ENCODE results near the gene TGIF1.
A peak's percentile ranks its signal among the peaks of the same experiment; 100 is the strongest.

TGIF1 gene

DNA sequence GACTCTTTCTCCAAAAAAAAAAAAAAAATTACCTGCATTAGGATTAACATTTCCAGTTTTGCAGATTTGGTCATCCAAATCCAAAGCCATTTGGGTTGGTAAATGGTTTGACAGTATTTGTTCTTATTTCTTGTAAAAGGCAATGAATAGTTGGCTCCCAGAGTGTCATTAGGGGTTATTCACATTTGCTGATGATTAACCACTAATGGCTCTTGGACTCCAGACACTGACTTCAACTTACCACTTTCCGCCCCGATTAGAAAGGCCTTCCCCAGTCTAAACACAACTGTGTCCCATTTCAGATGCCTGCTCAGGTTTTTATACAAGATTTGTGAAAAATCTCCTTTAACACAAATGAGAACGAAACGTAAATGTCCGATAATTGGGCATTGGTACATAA, 9.6 kb upstream of the TGIF1 start:
- H3K9me3 ChIP-seq (ENCODE audit: control insufficient read depth, low read depth, low read length) = no peaks in the 10 kb centered on the region
- H3K9ac ChIP-seq (ENCODE audit: low read length) = no peak overlapping the region
- peaks cover 27% of the 10 kb centered on the region for H3K4me1 ChIP-seq (ENCODE audit: control insufficient read depth, low read depth, low read length)
- H3K27ac ChIP-seq (ENCODE audit: low read length) = no peak overlapping the region
- H3K4me3 ChIP-seq (ENCODE audit: low read length) = no peak overlapping the region
- H3K27me3 ChIP-seq (ENCODE audit: control insufficient read depth, insufficient read depth, low read length) = no peaks in the 10 kb centered on the region
- H3K36me3 ChIP-seq (ENCODE audit: control insufficient read depth, low read depth, low read length) = no peaks in the 10 kb centered on the region

DNA sequence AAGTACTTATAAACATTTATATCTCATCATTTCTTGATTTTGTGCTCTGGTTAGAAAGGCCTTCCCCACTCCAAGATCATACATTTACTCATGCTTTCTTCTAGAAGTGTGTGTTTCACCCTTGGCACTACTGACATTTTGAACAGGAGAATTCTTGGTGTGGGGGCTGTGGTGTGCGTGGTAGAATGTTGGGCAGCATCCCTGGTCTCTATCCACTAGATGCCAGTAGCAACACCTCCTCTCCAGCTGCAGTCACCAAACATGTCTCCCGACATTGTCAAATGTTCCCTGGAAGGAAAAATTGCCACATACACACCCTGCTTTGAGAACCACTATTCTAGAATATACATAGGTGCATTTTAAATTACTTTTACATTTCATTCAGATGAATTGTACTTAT, 8.7 kb upstream of the TGIF1 start:
- H3K9me3 ChIP-seq (ENCODE audit: control insufficient read depth, low read depth, low read length) = no peaks in the 10 kb centered on the region
- no peaks in the 10 kb centered on the region for H3K27me3 ChIP-seq (ENCODE audit: control insufficient read depth, insufficient read depth, low read length)
- H3K4me1 ChIP-seq (ENCODE audit: control insufficient read depth, low read depth, low read length) = peaks cover 33% of the 10 kb centered on the region
- no peak overlapping the region for H3K27ac ChIP-seq (ENCODE audit: low read length)
- no peak overlapping the region for H3K9ac ChIP-seq (ENCODE audit: low read length)
- H3K4me3 ChIP-seq (ENCODE audit: low read length) = peak overlapping the region; percentile 27
- no peaks in the 10 kb centered on the region for H3K36me3 ChIP-seq (ENCODE audit: control insufficient read depth, low read depth, low read length)

DNA sequence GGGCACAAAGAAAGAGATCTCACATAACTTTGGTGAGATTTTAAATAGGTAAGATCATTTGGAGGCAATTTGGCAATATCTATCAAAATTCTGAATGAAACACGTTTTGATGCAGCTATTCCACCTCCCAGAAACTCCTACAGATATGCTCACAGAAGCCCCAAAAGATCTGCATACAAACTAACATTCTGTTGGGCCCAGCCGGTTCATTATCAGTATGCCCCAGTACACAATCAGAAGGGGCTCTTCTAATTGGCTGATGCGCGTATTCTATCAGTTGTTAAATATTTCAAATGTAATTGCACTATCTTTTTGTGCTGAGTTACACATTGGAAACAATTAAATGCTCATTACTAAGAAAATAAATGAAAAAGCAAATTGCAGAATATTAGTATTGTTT, 7.1 kb upstream of the TGIF1 start:
- Histone ChIP-seq H3K9ac (ENCODE audit: low read length) (no peak overlapping the region), H3K4me1 (ENCODE audit: control insufficient read depth, low read depth, low read length) (peaks cover 47% of the 10 kb centered on the region), H3K36me3 (ENCODE audit: control insufficient read depth, low read depth, low read length) (no peaks in the 10 kb centered on the region), H3K4me3 (ENCODE audit: low read length) (no peak overlapping the region), H3K27me3 (ENCODE audit: control insufficient read depth, insufficient read depth, low read length) (no peaks in the 10 kb centered on the region), H3K9me3 (ENCODE audit: control insufficient read depth, low read depth, low read length) (no peaks in the 10 kb centered on the region), H3K27ac (ENCODE audit: low read length) (no peak overlapping the region)

DNA sequence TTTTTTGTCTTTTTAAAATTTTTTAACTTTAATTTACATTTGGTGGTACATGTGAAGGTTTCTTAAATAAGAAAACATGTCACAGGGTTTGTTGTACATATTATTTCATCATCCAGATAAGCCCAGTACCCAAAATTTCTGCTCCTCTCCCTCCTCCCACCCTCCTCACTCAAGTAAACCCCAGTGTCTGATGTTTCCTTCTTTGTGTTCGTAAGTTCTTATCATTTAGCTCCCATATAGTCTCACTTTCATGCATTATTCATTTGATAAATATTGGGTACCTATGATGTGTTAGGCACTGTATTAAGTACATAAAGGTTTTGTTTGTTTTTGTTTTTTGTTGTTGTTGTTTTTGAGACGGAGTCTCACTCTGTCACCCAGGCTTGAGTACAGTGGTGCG, 5.7 kb upstream of the TGIF1 start:
- no peaks in the 10 kb centered on the region for H3K27me3 ChIP-seq (ENCODE audit: control insufficient read depth, insufficient read depth, low read length)
- no peak overlapping the region for H3K27ac ChIP-seq (ENCODE audit: low read length)
- H3K9ac ChIP-seq (ENCODE audit: low read length) = no peak overlapping the region
- H3K36me3 ChIP-seq (ENCODE audit: control insufficient read depth, low read depth, low read length) = no peaks in the 10 kb centered on the region
- no peaks in the 10 kb centered on the region for H3K9me3 ChIP-seq (ENCODE audit: control insufficient read depth, low read depth, low read length)
- H3K4me1 ChIP-seq (ENCODE audit: control insufficient read depth, low read depth, low read length) = peaks cover 47% of the 10 kb centered on the region
- H3K4me3 ChIP-seq (ENCODE audit: low read length) = no peak overlapping the region

DNA sequence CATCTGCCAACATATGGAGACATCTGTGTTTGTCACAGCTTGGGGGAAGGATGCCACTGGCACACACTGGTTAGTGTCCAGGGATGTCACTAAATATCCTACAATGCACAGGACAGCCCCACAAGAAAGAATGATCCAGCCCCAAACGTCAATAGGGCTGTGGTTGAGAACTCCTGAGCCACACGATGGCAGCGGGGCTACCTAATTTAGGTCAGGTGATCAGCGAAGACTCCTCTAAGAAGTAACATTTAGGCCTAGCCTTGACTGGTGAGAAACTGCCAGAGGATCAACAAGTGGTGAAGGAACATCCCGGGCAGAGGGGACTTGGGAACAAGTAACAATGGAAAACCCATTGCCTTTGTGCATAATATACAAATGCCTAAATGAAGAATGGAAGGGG, 5.0 kb upstream of the TGIF1 start:
- no peaks in the 10 kb centered on the region for H3K9me3 ChIP-seq (ENCODE audit: control insufficient read depth, low read depth, low read length)
- H3K27me3 ChIP-seq (ENCODE audit: control insufficient read depth, insufficient read depth, low read length) = no peaks in the 10 kb centered on the region
- H3K4me1 ChIP-seq (ENCODE audit: control insufficient read depth, low read depth, low read length) = peaks cover 47% of the 10 kb centered on the region
- H3K27ac ChIP-seq (ENCODE audit: low read length) = no peak overlapping the region
- H3K4me3 ChIP-seq (ENCODE audit: low read length) = no peak overlapping the region
- H3K36me3 ChIP-seq (ENCODE audit: control insufficient read depth, low read depth, low read length) = no peaks in the 10 kb centered on the region
- H3K9ac ChIP-seq (ENCODE audit: low read length) = no peak overlapping the region

DNA sequence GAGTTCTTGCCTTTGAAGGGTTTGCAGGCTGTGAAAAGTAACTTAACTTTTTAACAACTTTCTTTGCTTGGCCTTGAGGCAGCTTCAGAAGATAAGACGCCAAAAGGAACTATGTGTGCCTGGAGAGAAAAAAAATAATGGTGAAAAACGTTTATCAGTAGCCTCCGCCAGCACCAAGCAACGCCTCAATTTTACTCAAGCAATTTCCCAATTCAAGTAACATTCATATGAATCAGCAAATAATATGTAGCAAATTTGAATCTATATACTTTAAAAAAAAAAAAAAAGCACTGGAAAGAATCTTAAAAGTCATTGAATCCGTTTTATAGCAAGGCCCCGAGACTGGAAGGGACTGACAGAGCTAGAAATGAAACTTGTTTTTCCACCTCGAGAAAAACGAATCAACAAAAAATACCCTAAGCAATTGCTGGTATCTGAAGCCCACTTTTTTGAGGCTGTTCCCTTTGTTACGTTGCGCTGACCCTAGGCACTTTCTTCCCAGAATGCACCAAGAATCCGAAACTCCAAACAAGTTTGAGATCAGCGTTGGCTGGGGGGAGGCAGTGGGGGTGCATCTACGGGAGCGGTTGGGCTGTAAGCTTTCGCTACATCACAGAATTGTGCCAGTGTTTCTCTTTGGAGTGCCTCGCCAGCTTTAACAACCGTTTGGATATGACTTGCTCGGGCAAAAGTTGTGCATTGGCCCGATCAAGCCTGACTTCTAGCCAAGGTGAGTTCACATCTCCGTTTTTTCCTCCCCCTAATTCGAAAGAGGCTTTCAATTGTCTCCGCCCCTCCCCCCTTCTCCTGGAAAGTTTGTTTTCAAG, 2.7 kb upstream of the TGIF1 start:
- Histone ChIP-seq H3K36me3 (ENCODE audit: control insufficient read depth, low read depth, low read length) (no peaks in the 10 kb centered on the region), H3K4me3 (ENCODE audit: low read length) (peak overlapping the region; percentile 72), H3K27me3 (ENCODE audit: control insufficient read depth, insufficient read depth, low read length) (no peaks in the 10 kb centered on the region), H3K27ac (ENCODE audit: low read length) (peak overlapping the region; percentile 98), H3K9ac (ENCODE audit: low read length) (peak overlapping the region; percentile 96), H3K9me3 (ENCODE audit: control insufficient read depth, low read depth, low read length) (no peaks in the 10 kb centered on the region), H3K4me1 (ENCODE audit: control insufficient read depth, low read depth, low read length) (peaks cover 29% of the 10 kb centered on the region)

DNA sequence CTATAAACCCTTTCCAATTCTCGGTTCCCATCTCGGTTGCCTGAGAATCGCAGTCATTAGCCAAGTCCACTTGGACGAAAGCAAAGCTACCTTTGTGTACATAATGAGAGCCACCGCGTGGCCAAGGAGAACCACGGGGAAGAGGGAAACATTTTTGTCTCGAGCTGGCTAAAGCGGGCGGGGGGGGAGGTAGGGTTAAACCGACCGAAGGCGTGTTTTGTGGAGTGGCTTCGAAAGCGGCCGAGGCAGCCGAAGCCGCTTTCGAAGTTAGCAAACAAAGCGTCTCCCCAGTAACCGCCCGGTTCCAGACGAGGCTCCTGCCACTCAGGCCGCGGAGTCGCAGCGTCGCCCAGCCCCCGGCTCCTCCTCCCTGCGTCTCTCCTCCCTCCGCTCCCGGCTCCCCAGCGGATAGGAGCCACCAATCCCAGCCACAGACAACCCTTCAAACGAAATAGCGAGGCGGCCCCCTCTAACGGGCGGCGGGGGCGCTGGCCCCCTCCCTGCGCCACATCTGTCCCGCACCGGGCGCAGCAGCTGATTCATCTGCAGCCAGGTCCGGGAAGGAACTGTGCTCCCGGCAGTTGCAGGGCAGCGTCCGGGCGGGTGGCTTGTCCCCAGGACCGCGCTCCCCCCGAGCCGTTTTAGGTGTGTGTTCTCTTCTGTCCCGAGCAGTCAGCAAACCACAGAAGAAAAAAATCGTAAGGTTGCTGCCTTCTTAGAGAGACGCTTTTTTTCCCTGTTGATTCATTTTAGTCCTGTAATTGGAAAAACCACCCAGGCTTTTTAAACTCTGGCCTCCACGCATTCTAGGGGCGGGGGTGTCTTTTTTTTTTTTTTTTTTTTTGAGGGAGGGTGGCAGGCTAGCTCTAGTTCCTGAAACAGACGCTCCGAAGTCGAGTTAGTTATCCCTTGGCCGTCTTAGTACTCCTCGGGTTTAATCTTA, 1.8 kb upstream of the TGIF1 start:
- Histone ChIP-seq H3K9me3 (ENCODE audit: control insufficient read depth, low read depth, low read length) (no peaks in the 10 kb centered on the region), H3K9ac (ENCODE audit: low read length) (peak overlapping the region; percentile 96), H3K4me1 (ENCODE audit: control insufficient read depth, low read depth, low read length) (peaks cover 25% of the 10 kb centered on the region), H3K4me3 (ENCODE audit: low read length) (peak overlapping the region; percentile 72), H3K27ac (ENCODE audit: low read length) (peak overlapping the region; percentile 98), H3K27me3 (ENCODE audit: control insufficient read depth, insufficient read depth, low read length) (no peaks in the 10 kb centered on the region), H3K36me3 (ENCODE audit: control insufficient read depth, low read depth, low read length) (no peaks in the 10 kb centered on the region)

DNA sequence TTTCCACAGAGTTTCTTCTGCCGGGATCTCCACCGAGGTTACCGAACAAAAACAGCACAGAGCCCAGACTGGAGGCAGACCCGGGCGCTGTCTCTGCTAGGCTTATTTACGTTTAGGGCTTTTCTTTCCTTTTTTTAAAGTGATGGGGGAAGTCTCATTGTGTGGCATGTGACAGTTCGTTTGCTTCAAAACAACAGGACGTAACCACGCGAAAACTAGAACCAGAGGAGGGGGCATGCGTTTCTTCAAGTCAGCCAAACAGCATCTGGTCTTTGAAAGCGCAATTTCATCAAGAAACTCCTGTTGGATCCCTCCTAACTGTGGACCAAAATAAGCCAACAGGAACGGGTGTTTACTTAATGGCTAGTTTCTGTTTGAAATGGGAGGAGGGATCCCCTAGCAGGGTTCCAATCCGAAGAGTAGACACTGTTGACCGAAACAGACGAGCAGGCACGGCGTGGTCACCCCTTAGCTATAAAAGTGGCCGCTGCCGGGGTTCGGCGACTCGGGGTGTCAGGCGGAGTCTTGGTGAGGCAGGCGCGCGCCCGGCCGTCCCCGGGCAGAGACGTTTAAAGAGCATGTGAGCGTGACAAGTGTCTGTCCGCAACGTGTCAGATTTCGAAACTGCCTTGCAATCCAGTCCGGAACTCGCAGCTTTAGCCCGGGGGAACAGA, 997 bp upstream of the TGIF1 start:
- H3K27ac ChIP-seq (ENCODE audit: low read length) = no peak overlapping the region
- H3K36me3 ChIP-seq (ENCODE audit: control insufficient read depth, low read depth, low read length) = no peaks in the 10 kb centered on the region
- H3K4me1 ChIP-seq (ENCODE audit: control insufficient read depth, low read depth, low read length) = peaks cover 25% of the 10 kb centered on the region
- no peaks in the 10 kb centered on the region for H3K27me3 ChIP-seq (ENCODE audit: control insufficient read depth, insufficient read depth, low read length)
- H3K9ac ChIP-seq (ENCODE audit: low read length) = peak overlapping the region; percentile 96
- H3K9me3 ChIP-seq (ENCODE audit: control insufficient read depth, low read depth, low read length) = no peaks in the 10 kb centered on the region
- H3K4me3 ChIP-seq (ENCODE audit: low read length) = peak overlapping the region; percentile 72

DNA sequence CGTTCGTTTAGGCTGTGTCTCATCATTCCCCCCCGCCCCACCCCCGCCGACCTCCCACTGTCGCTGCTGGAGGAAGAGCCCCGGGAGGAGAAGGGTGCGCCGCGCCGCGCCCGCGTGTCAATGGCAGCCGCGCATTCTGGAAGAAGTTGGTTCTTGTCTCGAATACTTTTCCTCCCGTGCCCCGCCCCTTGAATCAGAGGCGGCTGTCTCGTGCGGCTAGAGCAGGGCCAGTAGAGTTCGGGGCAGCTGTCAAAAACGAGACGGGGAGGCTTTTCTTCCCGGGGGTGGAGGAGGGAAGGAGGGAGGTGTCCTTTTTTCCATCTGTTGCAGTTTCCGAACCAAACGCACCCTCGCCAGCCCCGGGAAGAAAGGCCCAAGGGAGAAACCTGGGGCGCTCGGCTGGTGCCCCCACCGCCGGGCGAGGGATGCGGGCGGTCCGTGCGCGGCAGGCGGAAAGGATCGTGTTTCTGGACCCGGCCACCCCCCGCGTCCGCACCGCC, 410 bp upstream of the TGIF1 start:
- H3K4me3 ChIP-seq (ENCODE audit: low read length) = peak overlapping the region; percentile 86
- H3K27me3 ChIP-seq (ENCODE audit: control insufficient read depth, insufficient read depth, low read length) = no peaks in the 10 kb centered on the region
- peaks cover 28% of the 10 kb centered on the region for H3K4me1 ChIP-seq (ENCODE audit: control insufficient read depth, low read depth, low read length)
- H3K9ac ChIP-seq (ENCODE audit: low read length) = peak overlapping the region; percentile 44
- no peaks in the 10 kb centered on the region for H3K36me3 ChIP-seq (ENCODE audit: control insufficient read depth, low read depth, low read length)
- no peak overlapping the region for H3K27ac ChIP-seq (ENCODE audit: low read length)
- no peaks in the 10 kb centered on the region for H3K9me3 ChIP-seq (ENCODE audit: control insufficient read depth, low read depth, low read length)

DNA sequence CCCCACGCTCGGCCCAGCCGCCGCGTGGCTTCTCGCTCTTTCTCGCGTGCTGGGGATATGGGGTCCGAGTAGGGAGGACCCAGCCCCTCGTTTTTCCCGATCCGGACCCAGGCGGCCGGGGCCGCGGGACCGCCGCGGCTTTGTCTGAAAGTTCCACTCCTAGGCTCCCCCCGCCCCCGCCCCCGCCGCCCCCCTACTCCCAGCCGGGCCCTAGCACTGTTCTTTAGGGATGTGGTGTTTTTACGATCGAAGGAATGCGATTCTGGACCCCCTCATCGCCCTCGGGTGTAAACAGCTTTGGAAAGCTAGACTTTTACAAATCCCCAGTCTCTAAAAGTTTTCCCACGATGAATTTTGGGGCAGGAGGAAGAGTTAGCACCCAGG, 819 bp downstream of the TGIF1 start:
- peak overlapping the region; percentile 86 for H3K4me3 ChIP-seq (ENCODE audit: low read length)
- no peaks in the 10 kb centered on the region for H3K9me3 ChIP-seq (ENCODE audit: control insufficient read depth, low read depth, low read length)
- peak overlapping the region; percentile 72 for H3K27ac ChIP-seq (ENCODE audit: low read length)
- no peaks in the 10 kb centered on the region for H3K27me3 ChIP-seq (ENCODE audit: control insufficient read depth, insufficient read depth, low read length)
- H3K9ac ChIP-seq (ENCODE audit: low read length) = peak overlapping the region; percentile 92
- H3K4me1 ChIP-seq (ENCODE audit: control insufficient read depth, low read depth, low read length) = peaks cover 33% of the 10 kb centered on the region
- H3K36me3 ChIP-seq (ENCODE audit: control insufficient read depth, low read depth, low read length) = peaks cover under 1% of the 10 kb centered on the region

Data from iPS-18a (cell line).